Memory B cell (primary cell): ENCODE results near the gene STARD9.
A peak's percentile ranks its signal among the peaks of the same experiment; 100 is the strongest.

Experiments
- ATAC-seq: fragments of 150-1000 bp; cut with Tn5 transposase; 2 replicates; pipeline ENCODE4 v1.10.0; 2021; ENCODE audit warnings: low read depth, mild to moderate bottlenecking, moderate library complexity
- DNase-seq, 2 donors: peaks; one replicate each; pipeline ENCODE4 v3.0.0; 2022; ENCODE audit warnings: low spot score in 2 of 2
- H3K27ac Mint-ChIP-seq: one replicate; pipeline ENCODE4 v1.8.0; 2022; ENCODE audit warnings: mild to moderate bottlenecking, moderate library complexity, mixed read lengths
- H3K27me3 Mint-ChIP-seq: one replicate; pipeline ENCODE4 v1.8.0; 2022; ENCODE audit warnings: mixed read lengths
- H3K36me3 Mint-ChIP-seq: one replicate; pipeline ENCODE4 v1.8.0; 2022; ENCODE audit warnings: mild to moderate bottlenecking, mixed read lengths
- H3K4me1 Mint-ChIP-seq: one replicate; pipeline ENCODE4 v1.8.0; 2022; ENCODE audit warnings: mixed read lengths
- H3K4me3 Mint-ChIP-seq: one replicate; pipeline ENCODE4 v1.8.0; 2022; ENCODE audit warnings: mild to moderate bottlenecking, moderate library complexity, mixed read lengths
- H3K9me3 Mint-ChIP-seq: one replicate; pipeline ENCODE4 v1.8.0; 2022; ENCODE audit warnings: mixed read lengths

STARD9 gene

DNA sequence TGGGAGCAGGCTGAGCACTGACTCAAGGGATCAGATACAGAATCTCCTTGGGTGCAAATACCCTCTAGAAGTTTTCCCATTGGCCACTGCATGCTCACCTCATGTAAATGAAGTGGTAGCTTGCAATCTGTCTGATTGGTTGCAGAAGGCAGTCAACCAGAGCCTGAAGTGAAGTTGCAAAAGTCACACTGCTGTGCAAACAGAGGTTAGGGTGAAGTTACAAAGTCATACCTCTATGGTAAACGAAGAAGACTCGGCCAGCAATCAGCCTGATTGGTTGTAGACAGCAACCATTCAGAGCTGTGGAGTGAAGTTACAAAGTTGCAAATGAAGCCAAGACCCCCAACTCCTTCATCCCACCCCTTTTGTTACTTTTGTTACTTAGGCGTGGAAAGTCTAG lies 27.1 kb downstream of the STARD9 start:
- peaks cover 10% of the 10 kb centered on the region for H3K36me3 Mint-ChIP-seq
- ATAC-seq, result no peak

DNA sequence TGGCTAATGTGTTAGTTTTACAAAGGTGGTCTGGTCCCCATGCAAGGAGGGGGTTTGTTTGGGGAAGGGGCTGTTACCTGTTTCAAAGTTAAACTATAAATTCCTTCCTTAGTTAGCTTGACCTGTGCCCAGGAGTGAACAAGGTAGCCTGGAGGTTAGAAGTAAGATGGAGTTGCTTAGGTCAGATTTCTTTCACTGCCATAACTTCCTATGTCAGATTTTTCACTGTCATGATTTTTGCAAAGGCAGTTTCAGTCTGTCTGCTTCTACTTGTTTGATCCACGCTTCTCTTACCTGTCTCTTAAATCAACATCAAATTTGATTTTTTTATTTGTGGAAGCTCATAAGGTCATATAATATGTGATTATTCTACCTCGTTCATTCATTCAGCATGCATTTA lies 28.6 kb downstream of the STARD9 start:
- ATAC-seq (no peak), DNase-seq (no peak)
- H3K4me1 Mint-ChIP-seq, result peaks cover 26% of the 10 kb centered on the region
- H3K27ac Mint-ChIP-seq, result no peak overlapping the region
- no peaks in the 10 kb centered on the region for H3K9me3 Mint-ChIP-seq
- no peaks in the 10 kb centered on the region for H3K27me3 Mint-ChIP-seq
- H3K4me3 Mint-ChIP-seq, result no peak overlapping the region
- H3K36me3 Mint-ChIP-seq, result peaks cover 10% of the 10 kb centered on the region

More for the DNA sequence above, 27.1 kb downstream of the STARD9 start:
- Mint-ChIP-seq H3K4me1 (peaks cover 15% of the 10 kb centered on the region), H3K4me3 (no peak overlapping the region), H3K27me3 (no peaks in the 10 kb centered on the region), H3K9me3 (no peaks in the 10 kb centered on the region), H3K27ac (no peak overlapping the region)
- no peak for DNase-seq

DNA sequence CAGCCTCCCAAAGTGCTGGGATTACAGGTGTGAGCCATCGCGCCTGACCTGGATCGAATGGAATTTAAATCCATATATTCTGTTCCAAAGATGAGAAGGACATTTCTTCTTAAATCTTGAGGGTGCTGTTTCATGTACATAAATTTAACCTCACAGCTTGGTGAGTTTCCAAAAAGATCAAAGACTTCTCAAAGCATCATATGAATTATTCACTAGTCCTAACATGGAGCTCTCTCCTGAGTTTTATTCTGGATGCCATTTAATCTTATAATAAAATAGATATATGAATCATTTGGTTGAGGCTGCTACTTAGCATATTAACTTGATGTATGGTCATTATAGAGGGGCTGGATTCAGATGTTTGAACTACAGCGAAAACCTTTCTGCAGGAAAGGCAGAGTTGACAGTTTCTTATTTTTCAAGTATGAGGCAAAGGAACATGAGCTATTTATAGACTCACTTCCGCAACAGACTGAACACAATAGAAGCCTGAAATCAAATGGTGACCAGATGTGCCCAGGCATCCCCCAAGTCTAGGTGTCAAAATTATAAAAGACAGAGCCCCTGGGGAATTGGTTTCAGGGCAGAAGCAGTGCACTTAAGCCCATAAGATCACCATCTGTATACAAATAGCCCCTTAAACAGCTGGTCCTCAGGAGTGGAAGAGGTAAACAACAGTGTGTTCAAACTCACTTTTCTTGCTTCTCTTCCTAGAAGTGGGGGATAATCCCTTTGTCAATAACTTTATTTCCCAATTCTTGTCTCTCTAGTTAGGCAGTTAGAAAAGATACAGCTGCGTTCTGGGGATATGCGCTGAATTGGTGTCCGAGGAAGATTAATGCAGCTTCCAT lies 29.7 kb downstream of the STARD9 start:
- no peak for DNase-seq
- peaks cover 29% of the 10 kb centered on the region for H3K4me1 Mint-ChIP-seq

DNA sequence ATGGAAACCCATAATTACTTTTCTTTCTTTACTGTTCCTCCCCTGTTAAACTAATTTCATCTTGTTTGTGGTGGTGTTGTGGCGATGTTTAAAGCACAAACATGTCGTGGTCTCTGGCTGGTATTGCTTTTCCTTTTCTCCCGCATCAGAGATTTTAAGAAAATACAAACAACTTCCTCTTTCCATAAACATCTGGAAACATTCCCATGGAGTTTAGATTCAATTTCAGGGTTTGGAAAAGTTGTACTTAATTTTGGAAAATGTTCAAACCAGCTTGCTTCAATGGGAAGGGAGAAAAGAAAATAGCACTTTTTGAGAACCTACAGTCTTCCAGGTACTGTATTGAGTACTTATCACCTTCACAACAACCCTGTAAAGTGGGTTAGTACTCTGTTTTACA lies 30.4 kb downstream of the STARD9 start:
- DNase-seq (no peak), ATAC-seq (no peak)
- H3K4me1 Mint-ChIP-seq, result peaks cover 29% of the 10 kb centered on the region
- H3K4me3 Mint-ChIP-seq, result no peak overlapping the region
- no peak overlapping the region for H3K27ac Mint-ChIP-seq
- H3K36me3 Mint-ChIP-seq, result peaks cover 4% of the 10 kb centered on the region
- no peaks in the 10 kb centered on the region for H3K27me3 Mint-ChIP-seq
- no peaks in the 10 kb centered on the region for H3K9me3 Mint-ChIP-seq

More for the DNA sequence above, 29.7 kb downstream of the STARD9 start:
- H3K27me3 Mint-ChIP-seq, result no peaks in the 10 kb centered on the region
- no peak overlapping the region for H3K4me3 Mint-ChIP-seq
- peak; percentile 43 for ATAC-seq
- H3K36me3 Mint-ChIP-seq, result peaks cover 6% of the 10 kb centered on the region
- no peak overlapping the region for H3K27ac Mint-ChIP-seq
- no peaks in the 10 kb centered on the region for H3K9me3 Mint-ChIP-seq

DNA sequence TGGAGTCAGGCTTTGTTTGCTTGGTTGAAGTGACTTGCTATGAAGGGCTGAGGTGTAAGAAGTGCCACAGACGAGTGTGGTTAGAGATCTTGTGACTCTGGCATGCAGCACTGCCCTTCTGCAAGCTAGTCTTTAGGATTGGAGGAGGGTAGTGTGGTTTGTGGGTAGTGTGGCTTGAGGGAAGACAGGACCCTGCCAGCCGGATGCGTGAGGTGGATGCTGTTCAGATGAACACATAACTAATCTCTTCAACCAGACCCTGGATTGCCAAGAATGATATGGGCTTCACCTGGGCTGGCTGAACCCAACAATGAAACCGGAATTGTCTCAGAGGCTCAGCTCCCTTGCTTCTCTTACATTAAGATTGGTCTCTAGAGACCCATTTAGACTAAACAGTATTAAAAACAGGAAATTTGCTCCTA lies 32.7 kb downstream of the STARD9 start:
- peak; percentile 80 for ATAC-seq
- peak overlapping the region; percentile 24 for H3K4me3 Mint-ChIP-seq
- peak in 1 of 2 donors; percentile 8 for DNase-seq
- no peaks in the 10 kb centered on the region for H3K9me3 Mint-ChIP-seq
- no peaks in the 10 kb centered on the region for H3K36me3 Mint-ChIP-seq
- peak overlapping the region; percentile 12 for H3K27ac Mint-ChIP-seq
- H3K27me3 Mint-ChIP-seq, result no peaks in the 10 kb centered on the region
- H3K4me1 Mint-ChIP-seq, result peaks cover 29% of the 10 kb centered on the region

DNA sequence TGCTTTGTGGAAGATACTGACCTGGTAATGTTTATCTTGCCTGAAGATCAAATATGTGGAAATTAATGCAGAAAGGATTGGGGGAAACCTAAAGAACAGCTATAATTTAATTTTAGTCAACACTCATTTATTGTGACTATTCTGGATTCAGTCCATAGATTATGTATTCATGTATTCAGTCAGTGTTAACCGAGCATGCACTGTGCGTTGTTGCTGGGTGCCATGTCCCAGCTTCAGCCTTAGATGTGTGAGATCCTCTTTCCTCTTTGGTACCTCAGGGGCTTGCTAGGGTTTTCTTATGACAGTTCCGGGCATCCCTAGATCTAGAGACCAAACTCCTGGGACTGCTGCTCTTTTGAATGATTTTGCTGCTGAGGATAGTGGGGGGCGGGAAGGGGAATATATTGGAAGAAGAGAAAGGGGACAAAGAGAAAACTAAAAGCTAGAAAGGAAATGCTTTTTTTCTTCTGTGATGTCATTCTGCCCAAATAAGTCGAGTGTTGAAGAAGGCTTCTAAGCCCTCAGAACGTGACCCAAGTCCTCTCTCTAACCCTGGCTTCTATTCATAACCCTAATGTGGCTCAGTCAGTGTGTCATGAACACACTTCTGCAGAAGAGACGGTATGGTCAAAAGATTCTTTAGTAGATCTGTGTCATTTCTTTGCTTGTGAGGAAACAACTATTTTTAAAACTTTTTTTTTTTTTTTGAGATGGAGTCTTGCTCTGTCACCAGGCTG lies 33.5 kb downstream of the STARD9 start:
- ATAC-seq (no peak), DNase-seq (no peak)
- no peaks in the 10 kb centered on the region for H3K9me3 Mint-ChIP-seq
- H3K36me3 Mint-ChIP-seq, result no peaks in the 10 kb centered on the region
- no peak overlapping the region for H3K27ac Mint-ChIP-seq
- peaks cover 26% of the 10 kb centered on the region for H3K4me1 Mint-ChIP-seq
- H3K27me3 Mint-ChIP-seq, result no peaks in the 10 kb centered on the region
- H3K4me3 Mint-ChIP-seq, result no peak overlapping the region

DNA sequence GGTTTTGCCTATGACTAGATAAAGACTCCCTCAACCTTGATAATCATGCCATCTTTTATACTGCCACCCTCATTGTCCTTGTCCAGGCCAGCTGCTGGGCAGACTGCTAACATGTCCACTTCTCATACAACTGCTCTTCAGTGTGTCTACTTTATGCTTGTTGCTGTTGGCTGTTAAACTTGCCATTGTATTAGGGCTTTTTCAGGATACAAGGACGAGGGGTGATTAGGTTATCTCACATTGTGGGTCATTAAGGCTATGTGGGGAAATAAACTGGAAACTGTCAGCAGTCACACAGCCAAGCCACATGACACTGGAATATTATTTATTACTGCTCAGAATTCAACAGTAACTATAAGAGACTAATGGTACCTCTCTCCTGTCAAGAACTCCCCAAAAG lies 36.1 kb downstream of the STARD9 start:
- H3K27me3 Mint-ChIP-seq, result no peaks in the 10 kb centered on the region

DNA sequence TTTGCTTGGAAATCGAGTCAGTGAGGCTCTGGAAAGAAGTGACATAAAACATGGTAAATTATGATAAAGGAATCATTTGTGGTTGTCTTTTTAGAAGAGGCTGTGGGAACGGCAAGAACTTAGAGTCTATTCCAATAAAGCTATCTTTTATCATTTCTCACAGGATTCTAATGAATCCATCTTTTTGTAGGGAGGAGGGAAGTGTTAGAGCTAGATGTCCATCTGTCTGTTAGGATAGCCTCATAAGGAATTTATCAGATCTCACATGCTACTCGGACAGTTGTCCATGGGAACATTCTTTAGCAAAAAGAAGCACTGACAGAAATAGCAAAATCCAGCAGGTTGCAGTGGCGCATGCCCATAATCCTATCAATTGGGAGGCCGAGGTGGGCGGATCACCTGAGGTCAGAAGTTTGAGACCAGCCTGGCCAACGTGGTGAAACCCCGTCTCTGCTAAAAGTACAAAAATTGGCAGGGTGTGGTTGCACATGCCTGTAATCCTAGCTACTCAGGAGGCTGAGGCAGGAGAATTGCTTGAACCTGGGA lies 37.0 kb downstream of the STARD9 start:
- Mint-ChIP-seq H3K4me3 (no peak overlapping the region), H3K36me3 (no peaks in the 10 kb centered on the region), H3K27me3 (no peaks in the 10 kb centered on the region), H3K4me1 (peaks cover 13% of the 10 kb centered on the region), H3K9me3 (no peaks in the 10 kb centered on the region), H3K27ac (no peak overlapping the region)
- DNase-seq, result no peak
- ATAC-seq, result no peak

More for the DNA sequence above, 36.1 kb downstream of the STARD9 start:
- Mint-ChIP-seq H3K4me1 (peaks cover 13% of the 10 kb centered on the region), H3K27ac (no peak overlapping the region), H3K4me3 (no peak overlapping the region), H3K36me3 (no peaks in the 10 kb centered on the region), H3K9me3 (no peaks in the 10 kb centered on the region)
- DNase-seq (no peak), ATAC-seq (no peak)

DNA sequence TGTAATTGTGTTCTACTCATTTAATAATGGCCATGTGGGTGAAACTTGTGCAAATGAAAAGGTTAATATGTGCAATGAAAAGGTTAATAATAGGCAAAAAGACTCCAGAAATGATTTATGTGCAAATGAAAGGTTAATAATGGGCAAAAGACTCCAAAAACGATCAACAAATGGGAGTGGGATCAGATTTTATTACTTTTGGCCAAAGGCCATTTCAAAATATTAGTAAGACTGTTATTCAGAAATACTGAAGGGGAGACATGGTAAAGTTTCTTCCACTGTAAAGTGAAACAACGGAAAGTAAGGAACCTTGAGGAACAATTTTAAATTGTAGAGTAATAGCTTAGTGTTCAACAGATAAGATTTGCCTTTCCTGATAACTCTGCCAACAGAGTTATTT lies 40.7 kb downstream of the STARD9 start:
- no peak overlapping the region for H3K4me3 Mint-ChIP-seq
- no peaks in the 10 kb centered on the region for H3K9me3 Mint-ChIP-seq
- no peak overlapping the region for H3K27ac Mint-ChIP-seq
- H3K4me1 Mint-ChIP-seq, result peaks cover 3% of the 10 kb centered on the region
- no peak for DNase-seq
- no peaks in the 10 kb centered on the region for H3K27me3 Mint-ChIP-seq
- H3K36me3 Mint-ChIP-seq, result no peaks in the 10 kb centered on the region
- no peak for ATAC-seq

DNA sequence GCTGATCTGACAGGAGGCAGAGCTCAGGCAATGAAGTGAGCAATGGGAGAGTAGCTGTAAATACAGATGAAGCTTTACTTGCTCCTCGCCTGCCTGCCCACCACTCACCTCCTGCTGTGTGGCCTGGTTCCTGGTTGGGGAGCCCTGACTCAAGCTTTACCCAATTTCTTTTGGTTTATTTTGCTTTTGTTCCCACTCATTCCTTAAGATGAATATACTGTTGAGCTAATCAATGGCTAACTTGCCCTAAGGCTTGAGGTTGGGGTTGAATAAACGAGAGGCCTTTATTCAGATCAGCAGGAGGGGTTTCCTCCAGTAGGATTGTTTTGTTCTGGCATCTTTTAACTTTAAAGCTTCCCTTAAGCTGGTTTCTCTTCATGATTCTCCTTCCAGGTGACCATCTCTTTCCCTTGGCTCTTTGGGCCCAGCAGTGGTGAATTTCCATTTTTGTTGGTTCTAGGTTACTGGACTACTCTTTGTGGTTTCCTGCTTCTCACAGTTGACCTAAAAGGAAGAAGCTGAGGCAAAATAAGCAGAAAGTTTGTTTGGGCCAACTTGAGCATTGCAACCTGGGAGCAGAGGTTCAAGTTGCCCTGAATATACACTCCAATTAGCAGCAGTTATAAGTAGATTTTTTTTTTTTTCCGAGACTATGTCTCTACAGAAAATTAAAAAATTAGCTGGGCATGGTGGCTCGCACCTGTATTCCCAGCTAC lies 44.4 kb downstream of the STARD9 start:
- peaks cover 2% of the 10 kb centered on the region for H3K36me3 Mint-ChIP-seq

DNA sequence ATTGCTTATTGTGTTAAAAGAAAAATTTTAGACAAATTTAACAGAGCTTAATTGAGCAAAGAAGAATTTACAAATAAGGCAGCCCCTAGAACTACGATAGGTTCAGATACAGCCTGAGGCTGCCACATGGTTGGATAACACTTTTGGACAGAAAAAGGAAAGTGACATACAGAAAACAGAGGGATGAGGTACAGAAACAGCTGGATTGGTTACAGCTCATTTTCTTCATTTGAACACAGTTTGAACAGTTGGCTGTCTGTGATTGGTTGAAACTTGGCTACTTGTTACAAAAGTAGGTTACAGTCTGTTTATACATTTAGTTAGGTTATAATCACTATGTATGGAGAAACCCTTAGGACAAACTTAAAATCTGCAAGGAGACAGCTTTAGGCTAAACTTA lies 46.0 kb downstream of the STARD9 start:
- H3K27ac Mint-ChIP-seq, result no peak overlapping the region
- H3K4me1 Mint-ChIP-seq, result peaks cover 3% of the 10 kb centered on the region
- peaks cover 2% of the 10 kb centered on the region for H3K36me3 Mint-ChIP-seq
- DNase-seq, result no peak
- no peak for ATAC-seq
- H3K9me3 Mint-ChIP-seq, result peaks cover 3% of the 10 kb centered on the region
- H3K27me3 Mint-ChIP-seq, result no peaks in the 10 kb centered on the region
- H3K4me3 Mint-ChIP-seq, result no peak overlapping the region

More for the DNA sequence above, 44.4 kb downstream of the STARD9 start:
- Mint-ChIP-seq H3K4me3 (no peak overlapping the region), H3K9me3 (no peaks in the 10 kb centered on the region), H3K27ac (no peak overlapping the region), H3K4me1 (peaks cover 3% of the 10 kb centered on the region), H3K27me3 (no peaks in the 10 kb centered on the region)
- ATAC-seq (no peak), DNase-seq (no peak)

DNA sequence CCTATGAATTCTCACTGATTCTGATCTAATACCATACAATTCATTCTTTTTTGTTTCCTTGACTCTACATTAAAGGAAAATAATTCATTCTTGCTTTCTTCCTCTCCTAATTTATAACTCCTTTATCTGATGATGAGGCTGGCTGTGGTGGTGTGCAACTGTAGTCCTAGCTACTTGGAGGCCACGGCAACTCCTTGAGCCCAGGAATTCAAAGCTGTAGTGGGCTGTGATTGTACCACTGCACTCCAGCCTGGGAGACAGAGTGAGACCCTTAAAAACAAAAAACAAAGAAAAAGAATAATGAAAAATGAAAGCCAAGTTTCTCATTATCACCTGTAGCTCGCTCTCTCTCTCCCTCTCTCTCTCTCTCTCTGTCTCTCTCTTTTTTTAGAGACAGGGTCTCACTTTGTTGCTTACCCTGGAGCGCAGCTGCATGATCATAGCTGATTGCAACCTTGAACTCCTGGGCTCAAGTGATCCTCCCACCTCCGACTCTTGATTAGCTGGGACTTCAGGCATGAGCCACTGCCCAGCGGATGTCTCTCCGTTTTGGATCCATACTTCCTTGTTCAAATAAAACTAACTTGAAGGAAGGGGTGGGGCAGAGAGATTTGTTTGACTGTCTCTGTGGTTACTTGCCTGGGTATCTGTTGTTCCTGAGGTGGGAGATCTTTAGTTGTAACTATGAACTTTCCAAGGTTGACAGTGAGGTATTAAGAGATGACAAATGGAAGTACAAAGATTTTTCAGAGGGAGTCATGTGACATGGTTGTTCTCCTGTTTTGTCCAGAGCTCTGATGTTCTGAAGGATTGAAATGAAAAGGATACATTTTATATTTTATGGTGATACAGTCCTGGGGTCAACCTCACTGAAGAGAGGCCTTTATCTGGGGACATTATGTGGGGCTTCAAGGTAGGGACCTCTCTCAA lies 46.9 kb downstream of the STARD9 start:
- no peak overlapping the region for H3K27ac Mint-ChIP-seq

DNA sequence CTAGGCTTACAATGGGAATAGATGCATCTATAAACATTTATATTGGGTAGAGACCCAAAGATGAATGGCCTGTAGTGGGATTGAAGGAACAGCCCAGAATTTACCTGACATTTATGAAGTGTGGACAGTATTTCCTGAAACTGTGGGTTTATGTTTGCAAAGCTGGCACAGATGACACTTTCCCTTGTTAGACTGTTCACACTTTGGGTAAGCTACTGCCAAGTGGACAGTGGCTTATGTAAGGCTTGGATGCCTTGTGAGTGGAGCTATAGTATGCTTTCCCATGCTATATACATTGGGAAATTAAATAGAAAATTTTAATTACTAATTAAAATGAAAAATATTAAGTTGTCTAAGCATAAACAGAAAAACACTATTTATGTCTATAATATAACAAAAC lies 48.5 kb downstream of the STARD9 start:
- Mint-ChIP-seq H3K27me3 (no peaks in the 10 kb centered on the region), H3K4me1 (peaks cover 3% of the 10 kb centered on the region), H3K9me3 (peaks cover 3% of the 10 kb centered on the region), H3K36me3 (peaks cover 5% of the 10 kb centered on the region), H3K27ac (no peak overlapping the region), H3K4me3 (no peak overlapping the region)
- DNase-seq (no peak), ATAC-seq (no peak)

More for the DNA sequence above, 46.9 kb downstream of the STARD9 start:
- no peaks in the 10 kb centered on the region for H3K27me3 Mint-ChIP-seq
- ATAC-seq (no peak), DNase-seq (no peak)
- H3K4me3 Mint-ChIP-seq, result no peak overlapping the region
- H3K36me3 Mint-ChIP-seq, result peaks cover 2% of the 10 kb centered on the region
- H3K9me3 Mint-ChIP-seq, result peaks cover 3% of the 10 kb centered on the region
- peaks cover 3% of the 10 kb centered on the region for H3K4me1 Mint-ChIP-seq
